Neural progenitor cell (in vitro differentiated cells): ENCODE data around the gene PMFBP1.

Source experiments
- EZH2 ChIP-seq: fragments of 200-600 bp; sonication (generic); IDR thresholded peaks from 2 replicates; pipeline ENCODE4 v1.6.1; 2017; ENCODE audit warnings: antibody characterized with exemption, mild to moderate bottlenecking, moderate library complexity
- EZH2phosphoT487 ChIP-seq: fragments of 200-600 bp; sonication (generic); IDR thresholded peaks from 2 replicates; pipeline ENCODE4 v1.6.1; 2017; ENCODE audit warnings: antibody characterized with exemption
- TF ChIP-seq, protein P1 (sequence below): fragments of 200-600 bp; sonication (generic); IDR thresholded peaks from 2 replicates; pipeline ENCODE4 v1.5.1; 2017; ENCODE audit warnings: antibody characterized with exemption, mild to moderate bottlenecking

DNA sequence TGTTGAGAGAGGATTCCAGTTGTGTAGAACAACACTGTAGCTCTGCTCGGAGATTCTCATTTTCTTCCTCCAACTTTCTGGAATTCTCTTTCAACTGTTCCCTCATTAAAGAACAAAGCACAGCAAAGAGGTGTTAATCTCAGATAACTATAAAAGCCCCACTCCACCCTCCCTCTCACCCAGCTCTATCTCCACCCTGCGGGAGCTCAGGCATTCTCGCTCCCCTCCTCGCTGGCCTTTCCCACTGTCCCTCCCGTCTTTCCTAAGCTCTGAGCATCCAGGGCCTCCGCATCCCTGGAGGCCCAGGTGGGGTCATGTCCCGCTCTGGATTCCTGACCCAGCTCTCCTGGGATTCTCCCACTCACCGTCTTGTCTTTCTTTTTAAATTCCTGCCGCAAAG lies 43.3 kb downstream of the PMFBP1 start:
- TF ChIP-seq, protein P1, sequence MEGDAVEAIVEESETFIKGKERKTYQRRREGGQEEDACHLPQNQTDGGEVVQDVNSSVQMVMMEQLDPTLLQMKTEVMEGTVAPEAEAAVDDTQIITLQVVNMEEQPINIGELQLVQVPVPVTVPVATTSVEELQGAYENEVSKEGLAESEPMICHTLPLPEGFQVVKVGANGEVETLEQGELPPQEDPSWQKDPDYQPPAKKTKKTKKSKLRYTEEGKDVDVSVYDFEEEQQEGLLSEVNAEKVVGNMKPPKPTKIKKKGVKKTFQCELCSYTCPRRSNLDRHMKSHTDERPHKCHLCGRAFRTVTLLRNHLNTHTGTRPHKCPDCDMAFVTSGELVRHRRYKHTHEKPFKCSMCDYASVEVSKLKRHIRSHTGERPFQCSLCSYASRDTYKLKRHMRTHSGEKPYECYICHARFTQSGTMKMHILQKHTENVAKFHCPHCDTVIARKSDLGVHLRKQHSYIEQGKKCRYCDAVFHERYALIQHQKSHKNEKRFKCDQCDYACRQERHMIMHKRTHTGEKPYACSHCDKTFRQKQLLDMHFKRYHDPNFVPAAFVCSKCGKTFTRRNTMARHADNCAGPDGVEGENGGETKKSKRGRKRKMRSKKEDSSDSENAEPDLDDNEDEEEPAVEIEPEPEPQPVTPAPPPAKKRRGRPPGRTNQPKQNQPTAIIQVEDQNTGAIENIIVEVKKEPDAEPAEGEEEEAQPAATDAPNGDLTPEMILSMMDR = no peak
- TF ChIP-seq EZH2 = no peak
- no peak for TF ChIP-seq EZH2phosphoT487
